CD4-positive, alpha-beta T cell (primary cell): ENCODE measurements around the gene HS6ST3. TPM values are rescaled to one million over a fixed set of nuclear protein-coding genes. Genes with fewer than 3 reads are reported as not detected.

ENCODE experiments used
- ATAC-seq: fragments of 200-7000 bp; cut with Tn5 transposase; one replicate; pipeline ENCODE4 v1.10.0; 2022; ENCODE audit warnings: mild to moderate bottlenecking; ENCODE audit not compliant: poor library complexity
- CTCF ChIA-PET: fragments of 350-600 bp; sonication (Branson Sonifier 250); formaldehyde crosslinking; loops from one replicate; lab custom pipeline; 2021; ENCODE audit warnings: antibody characterized with exemption, inconsistent platforms; lab: Charles Lee
- POLR2A ChIA-PET: fragments of 350-600 bp; sonication (Branson Sonifier 250); formaldehyde crosslinking; loops from one replicate; lab custom pipeline; 2021; ENCODE audit warnings: antibody characterized with exemption, inconsistent platforms; lab: Charles Lee
- DNase-seq, 14 experiments: peaks; one replicate each; pipeline ENCODE4 v3.0.0-alpha.2; 2013 to 2020; ENCODE audit warnings: mixed read lengths in 2 of 14
- H3K27ac ChIP-seq, 2 donors: one replicate each; pipeline versions ENCODE4 v1.5.1 to v1.7.0; 2013; ENCODE audit warnings: low read length in 2 of 2, low read depth in 1 of 2, mild to moderate bottlenecking in 1 of 2
- H3K27me3 ChIP-seq, 2 experiments: 1 replicate in 1 of 2; 2 replicates in 1 of 2; pipeline versions ENCODE4 v1.6.1 to v1.7.0; 2013; ENCODE audit warnings: low read length in 2 of 2, control low read depth in 1 of 2, mild to moderate bottlenecking in 1 of 2, moderate library complexity in 1 of 2; ENCODE audit not compliant: insufficient read depth in 2 of 2, control insufficient read depth in 1 of 2
- H3K36me3 ChIP-seq: one replicate; pipeline ENCODE4 v1.6.1; 2013; ENCODE audit warnings: low read length, control low read depth; ENCODE audit not compliant: insufficient read depth
- H3K4me1 ChIP-seq: one replicate; pipeline ENCODE4 v1.6.1; 2013; ENCODE audit warnings: low read length, control low read depth; ENCODE audit not compliant: insufficient read depth
- H3K4me3 ChIP-seq: one replicate; pipeline ENCODE4 v1.5.1; 2013; ENCODE audit warnings: mild to moderate bottlenecking, low read length, moderate library complexity
- H3K9me3 ChIP-seq, 2 experiments: 1 replicate in 1 of 2; 2 replicates in 1 of 2; pipeline versions ENCODE4 v1.6.1 to v1.7.0; 2013; ENCODE audit warnings: low read length in 2 of 2, mild to moderate bottlenecking in 2 of 2, control low read depth in 1 of 2, moderate library complexity in 1 of 2; ENCODE audit not compliant: control insufficient read depth in 1 of 2, insufficient read depth in 1 of 2
- H3K27ac Mint-ChIP-seq: one replicate; pipeline ENCODE4 v1.8.0; 2020; ENCODE audit warnings: mixed read lengths
- H3K27me3 Mint-ChIP-seq: one replicate; pipeline ENCODE4 v1.8.0; 2021; ENCODE audit warnings: mixed read lengths
- H3K36me3 Mint-ChIP-seq: one replicate; pipeline ENCODE4 v1.8.0; 2021; ENCODE audit warnings: low read depth, mixed read lengths
- H3K4me1 Mint-ChIP-seq: one replicate; pipeline ENCODE4 v1.8.0; 2021; ENCODE audit warnings: low read depth, mixed read lengths
- H3K4me3 Mint-ChIP-seq: one replicate; pipeline ENCODE4 v1.8.0; 2020; ENCODE audit warnings: mild to moderate bottlenecking, mixed read lengths
- H3K9me3 Mint-ChIP-seq: one replicate; pipeline ENCODE4 v1.8.0; 2020; ENCODE audit warnings: mixed read lengths
- CTCF ChIP-seq: fragments of 200-600 bp; IDR thresholded peaks from one replicate; pipeline ENCODE4 v1.8.0; 2022; ENCODE audit warnings: antibody characterized with exemption, mild to moderate bottlenecking
- intact Hi-C, 2 experiments: fragments of 100-400 bp; cut with DNase I in 1 of 2; cut with micrococcal nuclease in 1 of 2; formaldehyde crosslinking; loops; one replicate each; pipeline versions ENCODE4 v1.15.1 to v1.9.0; 2023 to 2025; cut with DNase I, micrococcal nuclease
- total RNA-seq, 174 experiments: library from RNA in 2 of 174; stranded (reverse) in 2 of 174; gene quantifications; one replicate each; pipeline ENCODE4 v1.2.3 and lab custom pipeline; 2021 to 2026

Gene HS6ST3
- total RNA-seq, 2 experiments from 2014 or later, result not detected

DNA sequence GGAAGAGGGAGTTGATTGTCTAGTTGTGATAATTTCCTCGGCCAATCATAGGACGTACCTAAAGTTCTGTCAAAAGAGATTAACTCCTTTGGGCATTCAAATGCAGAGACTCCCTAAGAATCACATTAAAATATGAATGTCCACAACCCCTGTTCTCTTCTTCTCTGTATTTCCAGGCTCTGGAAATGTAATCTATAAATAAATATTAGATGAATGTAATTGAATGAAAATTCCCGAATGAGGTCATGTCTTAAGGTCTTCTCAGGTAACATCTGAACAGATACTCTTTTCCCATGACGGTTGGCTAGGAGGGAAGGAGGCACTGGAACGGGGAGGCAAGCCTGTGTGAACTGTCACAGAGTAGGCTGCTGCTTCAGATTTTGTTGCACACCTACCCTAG is 759.2 kb downstream of the HS6ST3 start:
- CTCF ChIA-PET, result no interaction called here
- TF ChIP-seq CTCF, result no peak

GRCh38 chr13:96850538-96851145 is 760.7 kb downstream of the HS6ST3 start:
- Histone ChIP-seq H3K4me3 (no peak overlapping the region), H3K4me1 (no peaks in the 10 kb centered on the region), H3K9me3 (peaks cover 0 to 6% of the 10 kb centered on the region in 2 experiments), H3K27me3 (no peaks in the 10 kb centered on the region), H3K27ac (no peak overlapping the region), H3K36me3 (no peaks in the 10 kb centered on the region)
- intact Hi-C loops, result no loop called here
- ChIA-PET POLR2A (no interaction called here), CTCF (no interaction called here)
- TF ChIP-seq CTCF, result no peak
- no peak for ATAC-seq
- DNase-seq, result no peak
- Mint-ChIP-seq H3K4me1 (no peaks in the 10 kb centered on the region), H3K4me3 (no peak overlapping the region), H3K27ac (no peak overlapping the region), H3K9me3 (peaks cover 4% of the 10 kb centered on the region), H3K36me3 (no peaks in the 10 kb centered on the region), H3K27me3 (no peaks in the 10 kb centered on the region)

More for the DNA sequence above, 759.2 kb downstream of the HS6ST3 start:
- no peaks in the 10 kb centered on the region for H3K4me1 Mint-ChIP-seq
- POLR2A ChIA-PET, result no interaction called here
- Histone ChIP-seq H3K36me3 (no peaks in the 10 kb centered on the region), H3K4me3 (no peak overlapping the region), H3K4me1 (no peaks in the 10 kb centered on the region), H3K27ac (no peak overlapping the region), H3K9me3 (peaks cover 0 to 6% of the 10 kb centered on the region in 2 experiments), H3K27me3 (no peaks in the 10 kb centered on the region)
- no peak for ATAC-seq
- no peaks in the 10 kb centered on the region for H3K36me3 Mint-ChIP-seq
- DNase-seq, result no peak
- no peak overlapping the region for H3K4me3 Mint-ChIP-seq
- no peak overlapping the region for H3K27ac Mint-ChIP-seq
- no peaks in the 10 kb centered on the region for H3K27me3 Mint-ChIP-seq
- peaks cover 4% of the 10 kb centered on the region for H3K9me3 Mint-ChIP-seq
- intact Hi-C loops, result no loop called here

GRCh38 chr13:96851856-96852445 is 762.0 kb downstream of the HS6ST3 start:
- no peaks in the 10 kb centered on the region for H3K36me3 ChIP-seq
- no peaks in the 10 kb centered on the region for H3K4me1 Mint-ChIP-seq
- H3K4me3 ChIP-seq, result no peak overlapping the region
- H3K27ac Mint-ChIP-seq, result no peak overlapping the region
- H3K4me3 Mint-ChIP-seq, result no peak overlapping the region
- TF ChIP-seq CTCF, result no peak
- no peak overlapping the region for H3K27ac ChIP-seq
- ATAC-seq (no peak), DNase-seq (no peak)
- H3K27me3 ChIP-seq, result no peaks in the 10 kb centered on the region
- peaks cover 0 to 6% of the 10 kb centered on the region in 2 experiments for H3K9me3 ChIP-seq
- intact Hi-C loops, result no loop called here
- peaks cover 2% of the 10 kb centered on the region for H3K9me3 Mint-ChIP-seq
- H3K4me1 ChIP-seq, result no peaks in the 10 kb centered on the region
- CTCF ChIA-PET, result no interaction called here
- POLR2A ChIA-PET, result no interaction called here
- H3K27me3 Mint-ChIP-seq, result no peaks in the 10 kb centered on the region
- H3K36me3 Mint-ChIP-seq, result no peaks in the 10 kb centered on the region
